ENCODE measurements around the gene CD99L2.

- TF ChIP-seq ZNF217 (IDR thresholded peaks at IDR 0.05): no peak
- TF ChIP-seq FOXM1 (IDR thresholded peaks at IDR 0.05; ENCODE audit: low read depth, low read length): no peak
- no peak for TF ChIP-seq CTCF (IDR thresholded peaks at IDR 0.05 in 2 of 3, conservative IDR thresholded peaks at IDR 0.05 in 1 of 3; ENCODE audit: control insufficient read depth in 2 of 3, extremely low read depth in 1 of 3, insufficient read depth in 1 of 3, low read depth in 3 of 3, low read length in 3 of 3)
- no peak for TF ChIP-seq STAT3 (IDR thresholded peaks at IDR 0.05; ENCODE audit: low read depth, low read length)
- no peak for TF ChIP-seq EZH2 (IDR thresholded peaks at IDR 0.05; ENCODE audit: borderline replicate concordance, control insufficient read depth, low read depth, low read length)
- no peak for TF ChIP-seq POLR2AphosphoS5 (IDR thresholded peaks at IDR 0.05; ENCODE audit: low read length)
- no peak for TF ChIP-seq POLR2A (IDR thresholded peaks at IDR 0.05; ENCODE audit: low read depth, low read length)
- no peak for TF ChIP-seq YY1 (IDR thresholded peaks at IDR 0.05; ENCODE audit: low read depth, low read length)
- TF ChIP-seq IRF3 (IDR thresholded peaks at IDR 0.05): no peak
- TF ChIP-seq ZZZ3 (IDR thresholded peaks at IDR 0.05; ENCODE audit: control insufficient read depth, insufficient read length, low read depth): no peak
- no peak for TF ChIP-seq NFXL1 (IDR thresholded peaks at IDR 0.05; ENCODE audit: borderline replicate concordance)
- TF ChIP-seq SUPT20H (IDR thresholded peaks at IDR 0.05; ENCODE audit: borderline replicate concordance, control insufficient read depth, low read depth, low read length): no peak
- no peak for TF ChIP-seq USF2 (IDR thresholded peaks at IDR 0.05; ENCODE audit: borderline replicate concordance, low read depth, low read length)
- no peak for TF ChIP-seq ZBTB33 (IDR thresholded peaks at IDR 0.05)
Measured at GRCh38 chrX:150757371-150757770, 141.1 kb downstream of the CD99L2 start.

Measured in GM12878 (cell line).